Measurements from ENCODE around the gene CLDN16. TPM values are rescaled to one million over a fixed set of nuclear protein-coding genes. Genes with fewer than 3 reads are reported as not detected.

Gene CLDN16
- total RNA-seq, 6 donors from 2014 or later = 0.06 to 1.7 (median 0.32) TPM

DNA sequence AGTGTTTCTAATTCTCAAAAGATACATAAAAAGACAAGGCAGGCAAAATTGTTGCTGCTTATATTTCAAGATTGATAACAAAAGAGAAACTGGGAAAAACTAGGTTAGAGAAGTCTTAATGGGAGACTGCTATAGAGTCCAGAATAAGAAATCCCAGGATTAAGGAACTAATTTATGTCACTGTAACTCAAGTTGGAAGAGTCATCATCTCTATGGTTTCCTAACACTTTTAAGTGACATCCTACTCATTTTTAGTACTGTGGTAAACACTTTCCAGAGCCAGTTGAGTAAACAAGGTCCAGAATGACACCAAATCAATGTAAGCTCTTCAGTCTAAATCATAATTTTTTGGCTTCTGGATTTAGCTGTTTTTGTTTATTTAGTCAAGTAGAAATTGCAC lies 8.0 kb downstream of the CLDN16 start:
- TF ChIP-seq CTCF (IDR thresholded peaks at IDR 0.05) (no peak), POLR2AphosphoS5 (IDR thresholded peaks at IDR 0.05) (no peak), EP300 (IDR thresholded peaks at IDR 0.05) (no peak), POLR2A (IDR thresholded peaks at IDR 0.05) (no peak)
- Histone ChIP-seq H3K9me3 (no peaks in the 10 kb centered on the region), H3K36me3 (no peaks in the 10 kb centered on the region), H3K4me1 (no peaks in the 10 kb centered on the region), H3K27ac (no peak overlapping the region), H3K27me3 (no peaks in the 10 kb centered on the region), H3K4me3 (no peak overlapping the region)
- DNase-seq (no peak), ATAC-seq (ENCODE audit: low FRiP score in 2 of 2) (no peak)

- H3K27me3 ChIP-seq = no peaks in the 10 kb centered on the region
- ATAC-seq (ENCODE audit: low FRiP score in 2 of 2) = no peak
- no peaks in the 10 kb centered on the region for H3K36me3 ChIP-seq
- H3K27ac ChIP-seq = no peak overlapping the region
- no peaks in the 10 kb centered on the region for H3K9me3 ChIP-seq
- TF ChIP-seq POLR2AphosphoS5 (IDR thresholded peaks at IDR 0.05) = no peak
- no peak for TF ChIP-seq EP300 (IDR thresholded peaks at IDR 0.05)
- WGBS, 2 donors = 86 to 90% methylated on average over 4 of the region's 4 CpGs
- H3K4me3 ChIP-seq = no peak overlapping the region
- no peaks in the 10 kb centered on the region for H3K4me1 ChIP-seq
- DNase-seq = no peak
Measured at GRCh38 chr3:190397889-190398288, 9.9 kb downstream of the CLDN16 start.

DNA sequence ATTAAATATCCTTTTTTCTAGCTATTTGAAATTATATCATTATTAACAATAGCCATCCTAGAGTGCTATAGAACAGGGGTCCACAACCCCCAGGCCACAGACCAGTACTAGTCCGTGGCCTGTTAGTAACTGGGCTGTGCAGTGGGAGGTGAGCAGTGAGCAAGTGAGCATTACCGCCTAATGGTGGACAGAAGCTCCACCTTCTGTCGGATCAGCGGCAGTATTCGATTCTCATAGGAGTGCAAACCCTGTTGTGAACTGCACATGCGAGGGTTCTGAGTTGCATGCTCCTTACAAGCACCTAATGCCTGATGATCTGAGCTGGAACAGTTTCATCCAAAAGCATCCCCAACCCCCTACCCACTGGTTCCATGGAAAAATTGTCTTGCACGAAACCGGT lies 11.7 kb downstream of the CLDN16 start:
- ATAC-seq (ENCODE audit: low FRiP score in 2 of 2) (no peak), DNase-seq (no peak)
- no peak overlapping the region for H3K27ac ChIP-seq
- no peak overlapping the region for H3K4me3 ChIP-seq
- WGBS, 2 donors = 85 to 92% methylated on average over 4 to 8 of the region's 8 CpGs
- no peaks in the 10 kb centered on the region for H3K36me3 ChIP-seq
- H3K4me1 ChIP-seq = no peaks in the 10 kb centered on the region
- H3K27me3 ChIP-seq = no peaks in the 10 kb centered on the region
- TF ChIP-seq POLR2AphosphoS5 (IDR thresholded peaks at IDR 0.05) = no peak
- TF ChIP-seq POLR2A (IDR thresholded peaks at IDR 0.05) = no peak
- no peak for TF ChIP-seq EP300 (IDR thresholded peaks at IDR 0.05)
- H3K9me3 ChIP-seq = no peaks in the 10 kb centered on the region

GRCh38 chr3:190401963-190402362 lies 14.0 kb downstream of the CLDN16 start:
- no peak for DNase-seq
- H3K4me1 ChIP-seq = no peaks in the 10 kb centered on the region
- H3K27ac ChIP-seq = no peak overlapping the region
- WGBS, 2 donors = 45 to 56% methylated on average over 4 of the region's 4 CpGs
- H3K4me3 ChIP-seq = no peak overlapping the region
- TF ChIP-seq POLR2A (IDR thresholded peaks at IDR 0.05) (no peak), CTCF (IDR thresholded peaks at IDR 0.05) (no peak), EP300 (IDR thresholded peaks at IDR 0.05) (no peak), POLR2AphosphoS5 (IDR thresholded peaks at IDR 0.05) (no peak)
- H3K36me3 ChIP-seq = no peaks in the 10 kb centered on the region
- ATAC-seq (ENCODE audit: low FRiP score in 2 of 2) = no peak
- no peaks in the 10 kb centered on the region for H3K27me3 ChIP-seq
- H3K9me3 ChIP-seq = no peaks in the 10 kb centered on the region

GRCh38 chr3:190404715-190405114 lies 16.8 kb downstream of the CLDN16 start:
- no peak overlapping the region for H3K4me3 ChIP-seq
- H3K4me1 ChIP-seq = no peaks in the 10 kb centered on the region
- no peaks in the 10 kb centered on the region for H3K27me3 ChIP-seq
- no peak for DNase-seq
- WGBS, 2 donors = 93 to 94% methylated on average over 8 of the region's 8 CpGs
- TF ChIP-seq EP300 (IDR thresholded peaks at IDR 0.05) (no peak), POLR2A (IDR thresholded peaks at IDR 0.05) (no peak), POLR2AphosphoS5 (IDR thresholded peaks at IDR 0.05) (no peak), CTCF (IDR thresholded peaks at IDR 0.05) (no peak)
- no peak overlapping the region for H3K27ac ChIP-seq
- no peaks in the 10 kb centered on the region for H3K36me3 ChIP-seq
- no peak for ATAC-seq (ENCODE audit: low FRiP score in 2 of 2)
- H3K9me3 ChIP-seq = no peaks in the 10 kb centered on the region

DNA sequence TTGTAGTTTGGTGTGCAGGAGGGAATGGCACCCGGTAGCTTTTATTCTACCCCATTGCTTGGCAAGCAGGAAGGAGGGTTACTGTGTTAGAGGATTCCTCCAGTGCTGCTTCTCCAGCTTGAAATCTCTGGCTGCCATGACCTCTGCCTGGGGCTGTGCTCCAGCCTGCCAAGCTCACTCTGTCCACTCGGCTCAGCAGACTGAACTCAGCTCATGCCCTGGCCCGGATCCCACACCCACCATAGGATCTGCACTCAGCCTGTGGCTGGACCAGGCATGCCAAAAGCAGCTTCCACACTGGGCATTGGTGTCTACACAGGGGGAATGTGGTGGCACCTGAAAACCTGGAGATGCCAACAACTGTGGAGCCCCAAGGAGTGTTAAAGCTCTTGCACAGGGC lies 26.3 kb downstream of the CLDN16 start:
- 84 to 85% methylated on average over 1 to 3 of the region's 3 CpGs for WGBS, 2 donors
- Histone ChIP-seq H3K27me3 (no peaks in the 10 kb centered on the region), H3K9me3 (no peaks in the 10 kb centered on the region), H3K36me3 (no peaks in the 10 kb centered on the region), H3K27ac (no peak overlapping the region), H3K4me3 (no peak overlapping the region), H3K4me1 (no peaks in the 10 kb centered on the region)
- DNase-seq = no peak
- TF ChIP-seq POLR2AphosphoS5 (IDR thresholded peaks at IDR 0.05) (no peak), CTCF (IDR thresholded peaks at IDR 0.05) (no peak), POLR2A (IDR thresholded peaks at IDR 0.05) (no peak), EP300 (IDR thresholded peaks at IDR 0.05) (no peak)
- no peak for ATAC-seq (ENCODE audit: low FRiP score in 2 of 2)

Data from upper lobe of left lung (tissue), 6 donors.